22Rv1 (cell line): ENCODE measurements around the gene NAV1.

Experiments
- ZFX ChIP-seq: fragments of 450-650 bp; IDR thresholded peaks from 2 replicates; pipeline ENCODE4 v1.6.1; 2017; ENCODE audit warnings: antibody characterized with exemption, borderline replicate concordance
- TF ChIP-seq, protein P1 (sequence below): fragments of 450-650 bp; IDR thresholded peaks from 2 replicates; pipeline ENCODE4 v1.5.1; 2017; ENCODE audit warnings: mild to moderate bottlenecking

GRCh38 chr1:201535046-201535918 lies 3.6 kb upstream of the NAV1 start:
- TF ChIP-seq, protein P1, sequence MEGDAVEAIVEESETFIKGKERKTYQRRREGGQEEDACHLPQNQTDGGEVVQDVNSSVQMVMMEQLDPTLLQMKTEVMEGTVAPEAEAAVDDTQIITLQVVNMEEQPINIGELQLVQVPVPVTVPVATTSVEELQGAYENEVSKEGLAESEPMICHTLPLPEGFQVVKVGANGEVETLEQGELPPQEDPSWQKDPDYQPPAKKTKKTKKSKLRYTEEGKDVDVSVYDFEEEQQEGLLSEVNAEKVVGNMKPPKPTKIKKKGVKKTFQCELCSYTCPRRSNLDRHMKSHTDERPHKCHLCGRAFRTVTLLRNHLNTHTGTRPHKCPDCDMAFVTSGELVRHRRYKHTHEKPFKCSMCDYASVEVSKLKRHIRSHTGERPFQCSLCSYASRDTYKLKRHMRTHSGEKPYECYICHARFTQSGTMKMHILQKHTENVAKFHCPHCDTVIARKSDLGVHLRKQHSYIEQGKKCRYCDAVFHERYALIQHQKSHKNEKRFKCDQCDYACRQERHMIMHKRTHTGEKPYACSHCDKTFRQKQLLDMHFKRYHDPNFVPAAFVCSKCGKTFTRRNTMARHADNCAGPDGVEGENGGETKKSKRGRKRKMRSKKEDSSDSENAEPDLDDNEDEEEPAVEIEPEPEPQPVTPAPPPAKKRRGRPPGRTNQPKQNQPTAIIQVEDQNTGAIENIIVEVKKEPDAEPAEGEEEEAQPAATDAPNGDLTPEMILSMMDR, result no peak
- no peak for TF ChIP-seq ZFX
